HG03135 (cell line): ENCODE results near the gene MTPN.

Experiments used
- ATAC-seq: cut with Tn5 transposase; IDR thresholded peaks from one replicate; pipeline ENCODE4 v1.9.1; 2021; ENCODE audit warnings: mild to moderate bottlenecking, moderate library complexity; ENCODE audit not compliant: unreplicated experiment

Gene MTPN

DNA sequence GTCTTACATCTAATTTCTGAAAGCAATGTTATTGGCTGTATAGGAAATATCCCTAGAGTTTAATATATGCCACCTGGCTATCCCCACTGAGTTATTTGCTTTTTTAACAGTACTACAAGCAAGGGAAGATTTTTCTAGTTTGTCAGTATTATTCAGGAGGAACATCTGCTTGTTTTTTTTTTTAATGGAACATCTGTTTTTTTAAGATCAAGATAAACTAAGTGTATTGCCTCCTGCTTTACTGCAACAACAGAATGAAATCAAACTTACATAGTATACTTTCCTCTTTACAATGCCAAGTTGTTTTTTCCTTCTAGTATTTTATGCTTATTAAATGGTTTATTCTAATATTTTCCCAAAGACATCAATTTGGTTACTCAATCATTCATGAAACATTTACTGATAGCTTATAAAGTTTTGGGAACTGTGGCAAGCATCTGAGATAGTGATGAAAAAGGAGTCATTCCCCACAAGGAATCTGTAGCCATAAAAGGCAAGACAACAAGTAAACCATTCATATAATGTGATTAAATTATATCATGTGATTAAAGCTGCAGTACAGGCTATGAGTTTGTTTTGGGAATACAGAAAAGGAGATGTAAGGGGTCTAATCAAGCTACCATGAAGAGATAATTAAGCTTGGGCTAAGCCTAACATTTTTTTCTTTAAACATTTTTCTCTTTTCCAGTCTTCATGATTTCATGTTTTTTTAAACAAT is 17.4 kb downstream of the MTPN start:
- ATAC-seq, result no peak

DNA sequence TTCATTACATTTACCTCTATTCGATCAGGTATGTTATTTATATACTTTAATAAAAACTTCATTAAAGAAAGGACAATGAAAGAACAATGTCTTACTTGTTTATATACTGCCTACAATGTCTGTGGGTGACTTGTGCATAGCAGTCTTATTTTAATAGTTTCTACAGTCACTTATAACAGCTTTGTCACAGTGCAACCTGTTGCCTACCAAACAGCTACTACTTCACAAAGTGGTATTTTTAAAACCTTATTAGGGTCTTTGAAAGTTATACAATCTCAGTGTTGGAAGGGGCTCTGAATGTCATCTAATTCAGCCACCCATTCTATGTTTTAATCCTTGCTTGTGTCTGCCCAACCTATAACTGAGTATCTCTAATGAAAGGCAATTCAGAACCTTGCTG is 19.0 kb downstream of the MTPN start:
- ATAC-seq, result no peak

DNA sequence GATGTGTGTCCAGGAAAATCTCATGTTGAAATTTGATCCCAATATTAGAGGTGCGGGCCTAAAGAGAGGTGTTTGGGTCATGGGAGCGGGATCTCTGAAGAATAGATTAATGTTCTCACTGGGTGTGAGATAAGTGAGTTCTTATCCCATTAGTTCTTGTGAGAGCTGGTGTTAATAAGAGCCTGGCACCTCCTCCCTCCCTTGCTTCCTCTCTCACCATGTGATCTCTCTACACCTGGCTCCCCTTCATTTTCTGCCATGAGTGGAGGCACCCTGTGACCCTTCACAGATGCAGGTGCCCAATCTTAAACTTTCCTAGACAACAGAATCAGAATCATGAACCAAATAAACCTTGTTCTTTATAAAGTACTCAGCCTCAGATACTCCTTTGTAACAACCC is 19.5 kb downstream of the MTPN start:
- no peak for ATAC-seq

DNA sequence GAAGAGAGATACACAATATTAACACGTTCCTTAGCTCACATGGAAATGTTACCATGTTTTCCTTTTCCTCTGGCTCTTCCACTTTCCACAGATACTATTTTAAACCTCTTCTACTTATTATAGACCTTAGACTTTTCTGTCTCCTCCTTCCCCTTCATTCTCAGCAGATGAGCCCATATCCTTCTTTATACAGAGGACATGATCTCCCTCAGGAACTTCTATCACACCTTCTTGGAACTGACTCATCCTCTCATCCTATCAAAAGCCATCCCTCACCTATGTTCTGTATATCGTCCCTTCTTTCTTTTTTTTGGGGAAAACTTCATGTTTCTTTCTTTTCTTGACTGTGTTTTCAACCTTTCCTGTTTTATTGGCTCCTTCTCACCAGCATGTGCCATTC is 20.8 kb downstream of the MTPN start:
- no peak for ATAC-seq

DNA sequence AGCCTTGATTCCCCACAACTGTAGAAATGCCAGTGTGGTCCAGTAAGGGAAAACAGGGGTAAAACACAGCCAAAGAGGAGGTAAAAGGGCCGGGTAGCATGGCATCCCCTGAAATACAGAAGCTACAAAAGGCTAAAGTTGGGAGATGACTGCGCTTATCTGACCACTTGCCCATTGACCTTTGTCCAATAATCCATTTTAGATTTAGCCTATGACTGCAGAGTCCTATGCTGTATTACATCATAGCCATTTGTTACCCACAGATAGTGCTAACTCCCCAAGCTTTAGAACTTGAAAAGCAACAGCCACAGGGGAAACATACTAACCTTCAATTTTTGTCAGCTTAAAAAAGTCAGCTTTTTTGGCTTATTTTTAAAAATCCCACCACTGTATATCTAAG is 26.2 kb downstream of the MTPN start:
- no peak for ATAC-seq

DNA sequence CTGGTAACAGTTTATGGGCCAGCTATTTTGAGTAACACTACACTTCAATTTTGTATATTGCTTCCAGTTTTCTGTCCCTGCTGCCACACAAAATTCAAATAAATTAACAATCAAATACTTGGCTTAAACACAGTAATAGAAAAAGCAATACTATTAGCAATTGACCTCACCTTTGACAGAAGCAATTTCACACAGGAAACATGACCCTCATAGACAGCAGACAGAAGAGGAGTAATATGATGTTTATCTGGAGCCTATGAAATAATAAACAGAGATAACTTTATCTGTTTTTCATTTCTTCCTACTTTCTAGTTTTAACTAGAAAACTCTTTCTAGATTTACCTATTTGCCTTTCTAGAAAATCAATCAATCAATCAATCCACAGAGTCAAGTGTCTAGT is 26.7 kb downstream of the MTPN start:
- no peak for ATAC-seq

DNA sequence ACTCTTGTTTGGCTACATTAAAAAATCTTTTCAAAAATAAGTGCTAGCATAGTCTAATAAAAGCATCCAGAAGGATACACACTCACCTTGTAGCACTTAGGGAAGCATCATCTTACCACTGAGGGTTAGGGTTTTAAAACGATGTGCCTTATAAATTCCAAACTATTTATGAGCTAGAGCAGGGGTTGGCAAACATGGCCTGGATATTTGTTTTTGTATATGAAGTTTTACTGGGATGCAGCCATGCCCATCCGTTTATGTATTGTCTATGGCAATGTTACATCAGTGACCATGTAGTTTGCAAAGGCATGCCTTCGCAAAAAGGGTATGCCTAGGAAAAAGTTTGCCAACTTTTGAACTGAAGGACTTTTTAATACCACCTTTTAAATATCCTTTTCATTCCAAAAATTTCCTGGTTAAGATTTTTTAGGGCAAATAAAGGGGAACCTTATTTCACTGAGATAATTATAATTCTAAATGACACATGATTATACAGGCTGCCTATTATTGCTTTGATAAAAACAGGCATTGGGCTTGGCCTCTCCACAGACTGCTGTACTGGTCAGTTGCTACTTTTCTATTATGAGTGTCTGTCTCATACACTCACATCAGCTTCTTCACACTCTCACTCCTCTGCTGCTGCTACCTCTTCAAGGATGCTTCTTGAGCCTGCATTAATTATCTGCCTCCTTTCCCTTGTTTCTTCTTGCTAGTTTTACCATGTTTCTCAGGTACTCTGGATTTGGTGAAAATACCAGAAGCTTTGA is 30.7 kb downstream of the MTPN start:
- ATAC-seq, result no peak

DNA sequence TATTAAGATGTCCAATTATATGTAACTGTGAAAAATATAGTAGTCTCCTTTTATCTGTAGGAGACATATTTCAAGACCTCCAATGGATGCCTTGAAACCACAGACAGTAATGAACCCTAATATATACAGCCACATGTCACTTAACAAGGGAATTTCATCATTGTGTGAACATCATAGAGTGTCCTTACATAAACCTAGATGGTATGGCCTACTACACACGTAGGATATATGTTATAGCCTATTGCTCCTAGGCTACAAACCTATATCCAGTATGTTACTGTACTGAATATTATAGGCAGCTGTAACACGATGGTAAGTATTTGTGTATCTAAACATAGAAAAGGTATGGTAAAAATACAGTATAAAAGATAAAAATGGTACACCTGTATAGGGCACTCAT is 32.4 kb downstream of the MTPN start:
- ATAC-seq, result no peak

DNA sequence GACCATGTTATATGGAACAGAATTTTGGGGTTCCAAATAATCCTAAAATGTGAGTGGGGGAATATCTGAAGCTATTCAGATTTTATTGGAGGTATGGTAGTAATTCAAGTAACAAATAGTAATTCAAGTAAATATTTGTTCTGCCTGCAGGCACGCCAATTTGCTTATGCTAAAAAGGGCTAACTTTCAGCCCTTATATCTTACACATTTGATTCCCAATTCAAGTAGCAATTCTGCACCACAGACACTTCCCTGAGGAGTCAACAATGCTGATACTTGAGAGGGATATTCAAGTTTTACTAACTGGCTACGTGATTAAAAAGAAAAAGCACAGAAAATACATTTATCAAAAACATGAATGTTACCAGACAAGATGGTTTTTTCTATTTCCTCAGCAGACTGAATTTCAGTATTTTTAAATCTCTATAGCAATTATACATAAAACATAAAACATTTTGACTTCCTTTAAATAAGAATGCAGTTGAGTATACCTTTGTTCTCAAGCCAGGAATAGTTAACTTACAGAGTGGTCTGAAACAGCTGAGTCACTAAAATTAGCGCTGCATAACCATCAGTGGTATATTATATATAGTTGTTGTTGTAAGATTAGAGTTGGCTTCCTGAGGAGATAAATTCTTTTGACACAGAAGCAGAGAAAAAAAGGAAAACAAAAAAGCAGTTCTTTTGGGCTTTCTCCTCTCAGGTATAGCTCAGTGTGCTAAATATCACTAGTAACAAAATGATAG is 33.9 kb downstream of the MTPN start:
- no peak for ATAC-seq

DNA sequence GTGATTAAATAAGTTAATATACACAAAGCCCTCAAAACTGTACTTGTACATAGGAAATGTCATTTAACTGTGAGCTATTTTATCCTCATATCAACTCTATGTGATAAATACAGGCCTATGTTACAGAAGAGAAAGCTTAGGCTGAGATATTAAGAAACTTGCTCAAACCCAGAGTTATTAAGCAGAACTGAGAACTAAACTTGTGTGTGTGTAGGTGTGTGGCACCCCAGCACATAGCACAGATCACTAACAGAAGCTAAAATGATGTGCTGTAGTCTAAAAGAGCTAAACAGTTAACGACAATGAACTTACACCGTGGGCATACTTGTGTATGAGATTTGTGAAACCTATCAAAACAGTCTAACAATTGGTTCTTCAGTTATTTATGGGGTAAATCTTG is 34.5 kb downstream of the MTPN start:
- peak; percentile 81 for ATAC-seq

DNA sequence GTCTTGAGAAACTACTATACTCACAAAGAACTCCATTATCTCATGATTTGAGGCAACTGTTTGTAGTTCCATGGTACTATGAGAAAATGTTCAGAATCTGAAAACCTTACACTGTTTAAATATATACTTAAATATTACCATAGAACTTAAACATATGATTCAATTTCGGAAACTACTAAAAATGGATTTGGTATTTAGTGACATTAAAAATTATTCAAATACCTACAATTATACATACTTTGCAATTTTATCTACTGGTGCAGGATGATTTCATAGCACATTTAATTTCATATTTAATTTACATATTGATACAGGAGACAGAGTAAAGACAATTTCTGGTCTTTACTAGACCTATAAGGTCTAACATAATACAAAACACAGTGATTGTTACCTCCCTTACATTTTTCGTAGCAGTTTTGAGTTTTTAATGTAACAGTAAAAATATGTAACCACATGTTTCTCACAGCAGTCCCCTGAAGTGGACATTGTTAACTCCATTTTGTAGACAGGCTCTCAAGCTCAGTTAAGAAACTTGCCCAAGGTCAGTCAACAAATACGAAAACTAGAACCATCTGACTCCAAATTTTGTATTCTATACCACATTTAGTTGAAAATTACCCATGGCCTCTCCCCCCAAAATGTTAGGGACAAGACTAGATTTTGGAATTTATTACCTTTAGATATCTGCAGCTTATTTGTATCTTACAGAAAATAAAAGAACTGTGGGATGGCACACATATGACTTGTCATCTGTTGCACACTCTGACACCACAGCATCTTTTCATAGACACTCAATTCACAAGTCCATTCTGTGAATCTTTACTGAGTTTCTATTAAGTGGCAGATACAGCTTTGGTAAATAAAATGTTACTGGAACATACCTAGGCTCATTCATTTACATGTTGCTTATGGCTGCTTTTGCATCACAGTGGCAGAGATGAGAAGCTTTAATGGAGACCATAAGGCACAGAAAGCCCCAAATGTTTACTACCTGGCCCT is 36.8 kb downstream of the MTPN start:
- no peak for ATAC-seq

DNA sequence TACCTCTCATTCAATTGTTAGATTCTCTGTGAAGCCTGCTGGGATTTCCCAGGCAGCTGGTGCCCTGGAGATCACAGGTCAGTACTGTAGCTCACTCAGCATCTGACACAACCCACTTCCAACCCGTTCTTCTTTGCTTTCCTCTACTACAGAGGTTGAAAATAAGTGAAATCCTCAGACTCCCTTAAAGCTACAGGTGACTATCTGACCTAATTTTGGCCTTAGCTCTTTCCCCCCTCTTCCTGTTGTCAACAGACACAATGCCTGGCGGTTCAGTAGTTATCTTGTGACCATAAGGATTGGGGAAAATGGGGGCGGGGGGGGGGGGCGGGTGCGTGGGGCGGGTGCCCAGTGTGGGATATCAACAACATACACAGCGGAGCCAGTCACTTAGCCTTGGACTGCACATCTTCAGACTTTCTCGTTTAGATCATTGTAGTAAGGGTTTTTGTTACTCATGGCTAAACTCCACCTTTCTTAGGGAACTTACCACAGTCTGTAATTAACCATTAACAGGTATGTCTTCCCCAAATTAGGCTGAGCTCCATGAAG is 37.8 kb downstream of the MTPN start:
- no peak for ATAC-seq

DNA sequence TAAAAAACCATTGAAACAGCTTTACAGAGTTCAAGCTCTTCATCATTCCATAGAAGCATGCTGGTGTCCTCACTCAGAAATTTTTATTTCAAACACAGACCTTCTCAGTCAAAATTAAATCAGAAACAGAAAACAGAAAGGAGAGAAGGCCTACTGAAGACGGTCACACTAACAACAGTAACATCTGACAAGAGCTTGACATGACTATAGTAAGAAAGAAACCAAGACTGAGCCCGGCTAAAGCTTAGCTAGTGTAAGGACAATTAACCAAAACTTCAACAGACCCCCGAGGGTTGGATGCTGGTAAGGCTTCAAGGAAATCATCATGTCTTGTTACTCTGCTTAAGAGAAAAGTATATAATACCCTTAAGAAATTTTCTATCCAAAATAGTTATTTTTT is 38.6 kb downstream of the MTPN start:
- peak; percentile 42 for ATAC-seq

DNA sequence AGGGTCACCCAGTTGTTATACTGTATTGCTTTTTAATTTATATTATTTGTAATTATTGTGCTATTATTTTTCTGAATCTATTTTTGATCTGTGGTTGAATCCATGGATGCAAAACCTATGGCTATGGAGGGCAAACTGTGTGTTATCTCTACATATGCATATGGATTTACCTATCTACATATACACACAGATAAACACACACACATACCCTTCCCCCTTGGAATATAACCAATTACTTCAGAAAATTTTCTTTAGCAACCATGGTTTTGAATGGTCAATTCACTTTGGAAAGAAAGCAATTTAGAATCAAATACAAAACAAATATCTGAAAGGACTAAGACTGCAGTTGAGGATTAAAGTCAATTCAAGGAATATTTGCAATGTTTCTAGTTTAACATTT is 39.1 kb downstream of the MTPN start:
- no peak for ATAC-seq

DNA sequence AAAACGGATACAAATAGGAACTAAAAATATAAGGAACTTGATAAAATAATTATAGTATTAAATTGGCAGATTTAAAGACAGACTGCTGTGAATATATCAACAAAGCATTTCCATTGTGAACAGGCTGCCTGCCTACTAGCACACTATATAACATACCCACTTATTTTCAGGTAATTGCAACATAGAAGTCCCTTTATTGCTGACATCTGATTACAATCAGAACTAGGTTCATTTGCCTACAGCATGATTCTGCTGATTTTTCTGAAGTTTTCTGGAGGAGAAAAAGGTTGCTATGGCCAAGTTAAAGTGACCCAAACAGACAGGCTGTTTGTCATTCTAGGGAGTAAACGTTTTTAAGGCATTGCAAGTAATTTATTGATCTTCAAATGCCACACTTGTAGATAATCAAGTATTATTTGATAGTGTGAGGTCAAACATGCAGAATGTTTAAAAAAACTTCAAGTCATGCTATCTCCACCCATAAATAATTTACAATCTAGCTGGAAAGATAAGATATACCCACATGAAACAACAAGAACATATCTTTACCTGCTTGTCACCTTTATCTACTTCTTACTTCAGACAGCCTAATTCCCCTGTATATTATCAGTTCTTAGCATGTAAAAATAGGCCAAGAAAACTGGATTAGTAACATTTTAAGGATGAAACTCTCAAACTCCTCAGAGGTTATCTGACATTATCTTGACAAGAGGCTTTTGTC is 40.5 kb downstream of the MTPN start:
- no peak for ATAC-seq

DNA sequence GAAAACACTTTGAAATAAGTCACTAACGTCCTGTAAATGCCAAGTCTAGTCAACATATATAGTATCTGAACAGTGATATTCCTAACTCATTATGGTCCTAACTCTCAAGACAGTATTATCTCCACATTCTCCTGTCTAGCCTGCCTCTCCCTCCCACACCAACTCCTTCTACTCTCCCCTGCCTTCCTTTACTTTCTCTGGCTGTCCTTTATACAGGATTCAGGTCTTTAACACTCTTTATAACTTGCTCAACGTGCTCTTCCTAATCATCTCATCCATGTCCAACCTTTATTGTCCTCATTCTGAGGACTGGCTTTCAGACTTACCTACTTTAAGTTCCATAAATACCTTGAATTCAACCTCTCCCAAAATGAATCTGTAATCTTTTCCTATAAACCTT is 42.5 kb downstream of the MTPN start:
- ATAC-seq, result no peak

DNA sequence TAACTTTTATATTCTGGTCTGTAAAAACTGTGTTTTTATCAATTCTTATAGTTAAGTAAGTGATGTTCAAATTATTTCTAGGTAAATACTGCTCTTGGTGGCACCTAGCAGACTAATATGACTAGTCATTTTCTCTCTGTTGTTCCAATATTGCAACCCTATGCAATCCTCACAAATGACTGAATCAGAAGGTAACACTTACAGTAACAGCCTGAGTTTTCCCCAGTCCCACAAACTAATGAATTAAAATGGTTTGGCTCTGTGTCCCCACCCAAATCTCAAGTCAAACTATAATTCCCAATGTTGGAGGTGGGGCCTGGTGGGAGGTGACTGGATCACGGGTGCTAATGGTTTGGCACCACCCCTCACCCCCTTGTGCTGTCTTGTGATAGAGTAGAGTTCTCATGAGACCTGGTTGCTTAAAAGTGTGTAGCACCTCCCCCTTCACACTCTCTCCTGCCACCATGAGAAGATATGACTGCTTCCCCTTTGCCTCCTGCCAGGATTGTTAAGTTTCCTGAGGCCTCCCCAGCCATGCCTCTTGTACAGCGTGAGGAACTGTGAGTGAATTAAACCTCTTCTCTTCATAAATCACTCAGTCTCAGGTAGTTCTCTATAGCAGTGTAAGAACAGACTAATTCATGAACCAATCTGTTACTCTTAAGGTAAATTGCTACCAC is 43.5 kb downstream of the MTPN start:
- no peak for ATAC-seq

DNA sequence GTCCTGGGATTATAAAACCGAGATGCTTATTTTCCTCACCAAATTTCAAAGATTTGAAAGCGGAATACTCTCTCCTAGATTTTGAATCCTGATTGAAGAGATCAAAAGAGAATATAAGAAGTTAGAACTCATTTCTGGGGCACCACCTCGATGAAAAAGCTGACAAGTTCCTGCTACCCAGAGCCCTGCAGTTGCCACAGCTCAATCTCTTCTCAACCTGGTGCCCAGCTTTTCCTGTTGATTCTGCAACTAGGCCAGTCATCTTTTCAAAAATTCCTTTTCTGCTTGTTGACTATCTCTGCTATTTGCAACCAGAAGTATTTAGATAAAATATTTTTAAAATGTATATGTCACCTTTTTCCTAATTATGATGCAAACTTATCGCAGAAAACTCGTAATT is 45.0 kb downstream of the MTPN start:
- ATAC-seq, result no peak
